HG02678 (cell line): ENCODE data around the gene GALC.

ENCODE experiments used
- ATAC-seq: cut with Tn5 transposase; IDR thresholded peaks from one replicate; pipeline ENCODE4 v1.9.1; 2021; ENCODE audit warnings: mild to moderate bottlenecking, moderate library complexity; ENCODE audit not compliant: unreplicated experiment

GALC gene

DNA sequence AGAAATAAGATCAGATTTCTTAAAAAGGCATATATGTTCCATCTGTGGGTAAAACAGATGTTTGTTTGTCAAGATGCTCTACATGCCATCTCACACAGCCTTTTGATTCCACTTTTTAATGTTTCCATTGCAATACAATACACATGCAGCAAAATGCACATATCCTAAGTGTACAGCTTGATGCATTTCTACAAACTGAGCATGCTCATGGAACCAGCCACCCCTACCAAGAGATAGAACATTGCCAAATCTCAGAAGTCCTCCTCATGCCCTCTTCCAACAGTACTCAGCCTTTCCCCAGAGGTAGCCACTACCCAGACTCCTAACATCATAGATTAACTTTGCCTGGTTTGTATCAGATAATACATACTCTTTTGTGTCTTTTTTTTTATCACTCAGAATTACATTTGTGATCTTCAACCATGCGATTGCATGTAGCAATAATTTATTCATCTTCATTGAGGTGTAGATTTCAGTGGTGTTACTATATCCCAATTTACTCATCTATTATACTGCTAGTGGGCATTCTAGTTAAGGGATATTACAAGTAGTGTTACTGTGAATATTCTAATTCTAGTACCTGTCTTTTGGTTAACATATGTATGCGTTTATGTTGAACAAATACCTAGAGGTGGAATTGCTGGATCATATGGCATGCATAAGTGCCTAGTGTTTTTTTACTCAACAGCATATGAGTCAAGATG lies 15.2 kb upstream of the GALC start:
- ATAC-seq: no peak

DNA sequence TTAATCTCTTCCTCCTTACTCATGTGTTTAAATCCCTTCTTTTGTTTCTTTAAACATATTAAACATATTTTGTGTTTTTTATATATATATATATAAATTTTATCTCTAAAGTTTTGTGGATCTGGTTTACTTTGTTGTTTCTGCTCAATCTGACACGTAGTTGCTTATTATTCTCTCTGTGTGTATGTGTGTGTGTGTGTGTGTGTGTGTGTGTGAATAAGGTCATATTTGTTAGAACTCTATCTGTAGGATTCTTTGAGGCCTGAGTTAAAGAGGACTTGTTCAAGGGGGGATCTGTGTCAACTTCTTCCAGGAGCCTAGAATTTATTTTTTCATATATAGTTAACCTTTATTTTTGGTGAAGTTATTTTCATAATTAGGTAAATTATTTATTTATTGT lies 14.6 kb upstream of the GALC start:
- ATAC-seq: no peak

DNA sequence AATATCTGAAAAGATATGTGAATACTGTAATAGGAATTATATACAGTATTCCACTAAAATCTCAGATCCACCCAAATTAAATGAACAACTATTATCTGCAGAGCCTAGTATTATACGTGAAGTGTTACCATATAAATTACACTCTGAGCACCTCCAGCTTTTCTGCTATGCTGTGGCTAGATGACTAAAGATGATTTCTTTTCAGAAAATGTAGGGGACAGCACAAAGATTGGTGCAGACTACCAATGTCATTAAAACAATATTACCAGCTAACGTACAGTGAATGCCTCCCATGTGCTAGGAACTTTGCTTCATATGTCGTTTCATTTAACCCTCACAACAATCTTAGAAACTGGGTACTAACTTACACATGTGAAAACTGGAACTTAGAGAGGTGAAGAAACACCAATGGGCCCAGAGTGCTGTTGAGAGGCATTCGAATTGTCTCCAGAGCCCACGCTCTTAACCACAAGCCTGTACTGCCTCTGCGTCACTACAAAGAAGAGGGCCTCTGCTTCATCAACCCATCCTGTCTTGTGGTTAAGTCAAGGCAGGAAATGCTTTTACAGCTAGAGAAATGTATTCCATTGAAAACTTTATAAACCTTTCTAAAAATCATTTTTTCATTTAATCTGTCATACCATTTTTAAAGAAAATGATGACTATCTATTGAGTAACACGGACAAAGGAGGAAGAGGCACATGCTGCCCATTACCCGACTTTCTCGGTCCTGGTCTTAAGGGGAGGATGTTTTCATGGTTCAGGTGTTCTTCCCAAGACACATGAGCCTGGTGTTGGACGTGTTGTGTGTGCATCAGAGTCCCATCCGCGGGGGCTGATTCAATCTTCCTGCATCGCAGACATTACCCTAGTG lies 13.2 kb upstream of the GALC start:
- peak; percentile 88 for ATAC-seq

- peak; percentile 60 for ATAC-seq
These were observed 12.1 kb upstream of the GALC start, which contains the start of gene GPR65 for GRCh38 chr14:88005050-88005481. Gene GPR65, plus strand, starts transcription at chr14:88005135. Its CDS starts 5,713 bp downstream, at chr14:88010848.

DNA sequence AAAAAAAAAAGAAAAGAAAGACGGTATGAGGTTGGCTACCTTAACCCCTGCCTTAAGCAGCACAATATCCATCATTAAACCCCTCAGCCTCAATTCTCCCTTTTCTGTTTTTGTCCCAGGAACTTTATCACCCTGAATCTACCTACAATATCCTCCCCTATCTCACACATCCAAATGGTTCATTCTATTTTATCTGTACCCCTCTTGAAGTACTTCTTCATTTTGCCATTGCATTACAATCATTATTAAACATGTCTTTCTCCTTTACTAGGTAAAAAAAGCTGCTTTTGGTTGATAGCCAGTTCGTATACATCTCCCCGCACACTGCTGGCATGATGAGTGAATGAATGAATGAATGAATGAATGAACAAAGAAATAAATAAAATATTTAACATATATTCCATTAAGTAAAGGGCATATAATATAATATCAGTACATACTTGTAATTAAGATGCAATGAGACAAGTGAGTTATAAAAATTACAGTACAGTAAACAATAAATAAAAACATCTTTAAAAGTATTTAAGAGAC lies 11.6 kb upstream of the GALC start:
- no peak for ATAC-seq

DNA sequence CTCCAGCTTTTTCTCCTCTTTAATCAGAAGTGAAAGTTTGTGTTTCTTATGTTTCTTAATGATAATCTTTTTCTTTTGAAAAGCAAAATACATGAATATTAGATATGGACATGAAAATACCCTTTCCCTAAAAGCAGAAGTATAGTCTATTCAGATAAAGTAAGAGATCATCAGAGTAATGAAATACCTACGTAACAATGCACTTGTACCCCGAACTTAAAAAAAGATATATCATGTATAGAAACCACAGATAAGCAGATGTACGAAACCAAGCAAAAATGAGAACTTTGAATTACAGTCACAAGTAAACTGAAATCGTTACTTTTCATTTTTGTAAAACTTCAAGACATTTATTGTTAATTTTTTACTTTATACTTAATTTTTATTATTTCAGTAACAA lies 10.4 kb upstream of the GALC start:
- no peak for ATAC-seq

DNA sequence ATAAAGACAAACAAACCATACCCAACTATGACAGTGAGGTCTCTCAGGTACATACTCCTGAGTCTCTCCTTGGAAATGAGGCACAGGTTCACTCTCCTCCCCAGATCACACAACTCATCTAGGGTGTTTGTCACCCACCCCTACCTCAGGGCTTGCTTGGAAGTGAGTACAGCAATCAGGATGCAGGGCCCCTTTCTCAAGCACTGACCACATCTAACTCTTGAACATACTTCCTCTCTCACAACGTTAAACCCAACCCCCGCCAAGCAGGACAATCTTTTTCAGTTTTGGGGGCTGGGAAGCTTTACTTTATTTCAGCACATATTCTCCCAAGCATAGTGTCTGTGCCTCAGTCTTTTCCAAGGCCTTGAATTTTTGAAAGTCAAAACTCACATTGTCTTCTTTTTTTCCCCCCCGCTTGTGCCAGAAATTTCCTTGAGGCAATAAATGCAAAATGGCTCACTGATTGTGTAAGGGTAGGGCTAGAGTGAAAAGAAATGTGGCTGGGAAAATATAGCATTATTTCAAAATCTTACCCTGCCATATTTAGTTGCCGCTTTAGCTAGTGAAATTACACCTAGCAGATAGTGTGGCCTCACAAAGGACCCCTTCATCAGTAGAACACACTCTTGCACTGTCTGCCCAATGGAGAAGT lies 9.6 kb upstream of the GALC start:
- no peak for ATAC-seq

- no peak for ATAC-seq
These were observed 6.3 kb upstream of the GALC start for GRCh38 chr14:87999277-87999676.

DNA sequence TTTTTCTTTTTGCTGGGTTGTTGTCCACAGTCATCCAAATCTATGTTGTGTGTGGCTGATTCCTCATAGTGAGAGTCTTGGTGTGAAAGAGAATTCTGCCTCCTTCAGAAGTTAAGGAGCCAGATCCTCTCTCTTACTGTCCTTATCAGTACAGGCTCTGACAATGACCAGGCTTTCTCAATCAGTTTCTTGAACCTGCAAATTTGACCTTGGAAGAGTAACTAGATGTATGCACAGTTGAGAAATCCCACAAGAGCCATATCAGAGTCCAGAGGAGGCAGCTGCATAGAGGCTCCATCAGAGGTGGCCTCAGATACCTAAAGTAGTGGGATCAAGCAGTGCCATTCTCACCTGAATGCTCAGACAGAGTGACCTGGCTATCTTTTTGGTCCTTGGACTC lies 5.5 kb upstream of the GALC start:
- no peak for ATAC-seq

DNA sequence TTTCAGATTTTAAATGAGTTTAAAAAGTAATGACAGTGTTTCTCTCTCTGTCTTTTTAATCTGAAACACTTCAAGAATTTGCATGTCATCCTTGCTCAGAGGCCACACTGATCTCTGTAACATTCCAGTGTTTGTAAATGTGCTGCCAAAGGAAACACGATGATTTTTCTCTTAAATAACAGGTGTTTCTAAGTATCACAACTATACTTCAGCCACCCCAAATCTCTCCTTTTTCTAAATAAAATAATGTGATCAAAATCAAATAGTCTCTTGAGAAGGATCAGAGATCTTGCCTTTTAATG lies 3.3 kb upstream of the GALC start:
- ATAC-seq: no peak

GRCh38 chr14:87995500-87996290 lies 2.7 kb upstream of the GALC start:
- no peak for ATAC-seq

- ATAC-seq: peak; percentile 37
These were observed 2.0 kb upstream of the GALC start for GRCh38 chr14:87994974-87995373.

- no peak for ATAC-seq
These were observed 650 bp downstream of the GALC start for GRCh38 chr14:87992346-87992717.

GRCh38 chr14:87990682-87991081 lies 2.3 kb downstream of the GALC start:
- ATAC-seq: no peak

DNA sequence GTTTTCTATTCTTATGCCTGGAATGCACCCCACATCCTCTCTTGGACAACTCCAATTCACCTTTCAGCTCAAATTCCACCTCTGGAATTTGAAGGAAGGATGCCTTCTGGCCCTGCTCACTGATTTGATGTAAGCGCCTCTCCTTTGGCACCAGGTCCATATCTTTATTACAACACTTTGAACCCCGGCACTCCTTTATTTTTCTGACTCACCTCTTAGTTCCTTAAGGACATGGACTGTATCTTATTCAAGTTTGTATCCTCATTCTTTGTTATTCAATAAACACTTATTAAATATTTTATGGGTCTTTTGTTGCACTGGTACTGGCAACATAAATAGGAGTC lies 3.1 kb downstream of the GALC start:
- no peak for ATAC-seq

DNA sequence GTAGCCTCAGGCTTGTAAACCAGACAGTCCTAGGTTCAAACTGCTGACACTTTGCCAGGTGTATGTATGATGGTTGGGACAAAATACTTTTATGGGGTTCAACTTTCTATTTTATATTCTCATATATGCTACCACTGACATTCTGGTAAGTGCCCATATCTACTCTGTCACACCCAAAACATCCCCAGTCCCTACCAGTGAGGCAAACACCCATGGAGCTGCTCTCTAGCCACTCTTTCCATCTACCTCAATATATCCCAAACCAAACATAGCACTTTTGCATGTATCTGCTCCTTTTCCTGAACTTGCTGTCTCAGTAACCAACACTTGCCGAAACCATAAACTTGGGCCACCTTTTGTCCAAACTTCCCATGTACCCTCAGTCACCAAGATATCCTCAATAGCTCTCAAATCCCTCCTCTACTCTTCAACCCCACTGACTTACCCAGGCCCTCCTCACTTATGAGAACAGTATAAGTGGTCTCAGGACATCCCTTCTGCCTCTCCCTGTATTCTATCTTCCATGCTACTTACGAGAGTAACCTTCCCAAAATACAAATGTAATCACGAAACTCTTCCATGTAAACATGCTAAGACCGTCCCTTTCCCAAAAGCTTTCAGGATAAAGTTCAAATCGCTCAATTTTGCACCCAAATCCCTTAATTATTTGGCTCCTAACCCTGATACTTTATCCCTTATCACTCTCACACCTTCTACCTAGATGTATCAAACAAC lies 3.6 kb downstream of the GALC start:
- no peak for ATAC-seq

DNA sequence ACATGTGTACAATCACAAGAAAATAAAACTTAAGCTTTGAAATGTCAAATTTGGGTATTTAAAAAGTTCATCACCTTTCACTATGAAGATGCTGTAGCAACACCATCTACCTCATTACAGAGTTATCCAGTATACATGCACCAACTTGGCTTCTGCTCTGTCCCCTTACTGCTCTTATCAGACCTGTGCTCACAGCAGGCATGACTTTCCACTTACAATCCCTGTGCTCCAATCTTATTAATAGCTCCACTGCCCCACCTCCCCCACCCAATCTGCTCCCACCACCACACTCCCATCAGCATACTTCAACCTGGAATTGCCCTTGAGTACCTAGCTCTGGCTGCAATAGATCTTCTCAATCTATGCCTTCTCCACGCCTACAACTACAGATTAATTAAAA lies 13.3 kb downstream of the GALC start:
- ATAC-seq: no peak

DNA sequence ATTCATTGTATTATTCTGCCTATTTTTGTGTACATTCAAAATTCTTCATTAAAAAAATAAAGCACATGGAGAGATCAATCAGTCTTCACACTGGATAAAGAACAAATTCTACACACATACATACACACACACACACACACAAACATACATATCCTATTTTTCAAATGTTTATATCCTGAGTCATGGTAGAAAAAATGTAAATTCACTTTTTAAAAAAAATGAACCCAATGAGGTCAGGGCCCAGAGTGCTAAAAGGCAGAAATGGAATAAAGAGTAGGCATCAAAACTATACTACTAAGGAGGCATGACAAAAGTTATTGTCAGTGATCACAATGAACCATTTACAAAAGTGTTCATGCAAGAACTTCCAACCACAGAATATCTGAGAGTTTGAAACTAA lies 17.3 kb downstream of the GALC start:
- ATAC-seq: no peak

GRCh38 chr14:87971010-87971409 lies 22.0 kb downstream of the GALC start:
- peak; percentile 96 for ATAC-seq

DNA sequence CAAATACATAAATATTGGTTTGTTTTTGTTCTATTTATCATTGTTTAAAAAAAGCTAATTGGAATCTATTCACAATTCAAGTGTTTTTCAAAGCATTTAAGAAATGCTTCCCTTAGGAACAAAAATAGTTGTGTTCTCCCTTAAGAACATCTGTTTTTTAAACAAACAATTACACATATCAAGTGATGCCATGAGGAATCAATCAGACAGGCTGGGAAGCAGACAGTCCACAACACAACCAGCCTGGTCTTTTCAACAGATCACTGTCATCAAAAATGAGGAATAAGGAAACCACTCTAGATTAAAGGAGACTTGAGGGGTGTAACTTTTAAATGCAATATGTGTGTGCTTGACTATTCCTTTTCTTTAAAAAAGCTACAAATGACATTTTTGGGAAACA lies 25.5 kb downstream of the GALC start:
- ATAC-seq: no peak
